Measurements from ENCODE around the gene TMEM219. TPM values are rescaled to one million over a fixed set of nuclear protein-coding genes. Genes with fewer than 3 reads are reported as not detected.

Gene TMEM219
- total and polyA plus RNA-seq, 9 of the 15 experiments (the other 6 are each of a cell fraction or from before 2014, with no cell fraction given) = 35.3 to 62.8 (median 55.5) TPM

- TF ChIP-seq, protein P1, sequence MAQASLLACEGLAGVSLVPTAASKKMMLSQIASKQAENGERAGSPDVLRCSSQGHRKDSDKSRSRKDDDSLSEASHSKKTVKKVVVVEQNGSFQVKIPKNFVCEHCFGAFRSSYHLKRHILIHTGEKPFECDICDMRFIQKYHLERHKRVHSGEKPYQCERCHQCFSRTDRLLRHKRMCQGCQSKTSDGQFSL (CRISPR knock-in tag; IDR thresholded peaks at IDR 0.05) = no peak
- TF ChIP-seq, protein P1 (tag; IDR thresholded peaks at IDR 0.05) = no peak
- TF ChIP-seq RBM17 (IDR thresholded peaks at IDR 0.05; ENCODE audit: borderline replicate concordance, low read depth, low read length) (no peak), ZNF3 (CRISPR knock-in tag; IDR thresholded peaks at IDR 0.05) (no peak), ZZZ3 (IDR thresholded peaks at IDR 0.05) (no peak), E2F3 (CRISPR knock-in tag; IDR thresholded peaks at IDR 0.05) (no peak), RNF2 (IDR thresholded peaks at IDR 0.05) (no peak), U2AF1 (optimal IDR thresholded peaks at IDR 0.05; ENCODE audit: low read depth, low read length) (no peak), SNRNP70 (optimal IDR thresholded peaks at IDR 0.05; ENCODE audit: low read depth, low read length) (no peak), BACH1 (tag; IDR thresholded peaks at IDR 0.05) (no peak)
- TF ChIP-seq, protein P2, sequence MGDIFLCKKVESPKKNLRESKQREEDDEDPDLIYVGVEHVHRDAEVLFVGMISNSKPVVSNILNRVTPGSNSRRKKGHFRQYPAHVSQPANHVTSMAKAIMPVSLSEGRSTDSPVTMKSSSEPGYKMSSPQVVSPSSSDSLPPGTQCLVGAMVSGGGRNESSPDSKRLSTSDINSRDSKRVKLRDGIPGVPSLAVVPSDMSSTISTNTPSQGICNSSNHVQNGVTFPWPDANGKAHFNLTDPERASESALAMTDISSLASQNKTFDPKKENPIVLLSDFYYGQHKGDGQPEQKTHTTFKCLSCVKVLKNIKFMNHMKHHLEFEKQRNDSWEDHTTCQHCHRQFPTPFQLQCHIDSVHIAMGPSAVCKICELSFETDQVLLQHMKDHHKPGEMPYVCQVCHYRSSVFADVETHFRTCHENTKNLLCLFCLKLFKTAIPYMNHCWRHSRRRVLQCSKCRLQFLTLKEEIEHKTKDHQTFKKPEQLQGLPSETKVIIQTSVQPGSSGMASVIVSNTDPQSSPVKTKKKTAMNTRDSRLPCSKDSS (IDR thresholded peaks at IDR 0.05; ENCODE audit: low read depth, partially characterized antibody) = no peak
These were observed 22.9 kb downstream of the TMEM219 start (continued) for GRCh38 chr16:29984764-29985147.
